HFFc6 (cell line): ENCODE results near the gene NRAP. TPM values are rescaled to one million over a fixed set of nuclear protein-coding genes. Genes with fewer than 3 reads are reported as not detected.

Experiments
- DNase-seq: peaks from one replicate; pipeline ENCODE4 v3.0.0-alpha.2; 2018
- H3K27ac Mint-ChIP-seq: 2 replicates; pipeline ENCODE4 v1.8.0; 2020; ENCODE audit warnings: mild to moderate bottlenecking, mixed read lengths
- H3K27me3 Mint-ChIP-seq: 2 replicates; pipeline ENCODE4 v1.8.0; 2021; ENCODE audit warnings: mild to moderate bottlenecking, moderate library complexity, mixed read lengths; ENCODE audit not compliant: insufficient read depth
- H3K36me3 Mint-ChIP-seq: 2 replicates; pipeline ENCODE4 v1.8.0; 2021; ENCODE audit warnings: low read depth, mixed read lengths
- H3K4me1 Mint-ChIP-seq: 2 replicates; pipeline ENCODE4 v1.8.0; 2020; ENCODE audit warnings: low read depth, mixed read lengths
- H3K4me3 Mint-ChIP-seq: 2 replicates; pipeline ENCODE4 v1.8.0; 2020; ENCODE audit warnings: mild to moderate bottlenecking, moderate library complexity, mixed read lengths
- H3K9me3 Mint-ChIP-seq: 2 replicates; pipeline ENCODE4 v1.8.0; 2020; ENCODE audit warnings: mild to moderate bottlenecking, mixed read lengths
- total RNA-seq, 6 experiments: library from RNA; stranded (reverse); fragmentation: NEBNext Ultra II Directional; extraction: Animal tissue kit (Norgen Biotek cat#: 25700); gene quantifications; 2 replicates in 1 of 6; 3 replicates in 5 of 6; pipeline ENCODE4 v1.2.3, GENCODE V29; 2021
- TF ChIP-seq, protein P1 (sequence below): fragments of 200-600 bp; sonication (generic); IDR thresholded peaks from 2 replicates; pipeline ENCODE4 v1.5.0; 2021; ENCODE audit warnings: antibody characterized with exemption, mild to moderate bottlenecking

The NRAP gene
- total RNA-seq, 6 experiments from 2014 or later, result not detected

DNA sequence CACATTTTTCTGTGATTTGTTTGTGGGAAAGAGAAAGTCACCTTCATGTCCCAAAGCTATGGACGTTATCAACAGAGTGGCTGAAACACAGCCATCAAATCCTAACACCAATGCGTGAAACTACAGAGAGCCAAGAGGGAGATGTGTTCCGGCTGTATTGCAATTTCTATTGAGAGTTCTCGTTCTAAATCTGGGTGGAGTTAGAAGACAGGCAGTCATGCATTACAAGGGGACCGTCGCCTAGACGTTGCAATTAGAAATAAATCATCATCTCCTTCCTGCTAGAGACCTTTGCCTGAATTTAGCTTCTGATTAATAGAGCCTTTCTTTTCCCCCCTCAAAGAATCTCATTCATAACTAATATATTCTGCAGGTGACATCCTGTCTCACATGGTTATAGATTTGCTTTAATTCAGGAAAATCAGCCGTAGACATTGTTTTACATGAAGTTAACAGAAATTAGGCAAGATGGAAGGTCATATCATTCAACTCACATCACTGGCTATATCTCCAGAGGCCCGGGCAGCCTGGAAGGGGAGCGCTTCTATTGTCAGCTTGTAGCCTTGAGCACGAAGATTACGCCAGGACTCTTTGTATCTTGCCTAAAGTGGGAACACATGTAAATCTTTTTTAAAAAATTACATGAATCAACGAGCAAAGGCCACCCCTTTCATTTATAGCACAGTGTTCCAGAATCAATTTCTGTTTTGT is 58.4 kb downstream of the NRAP start:
- Mint-ChIP-seq H3K27me3 (peaks cover 8% of the 10 kb centered on the region; the same call in 1 of the 2 replicates), H3K9me3 (peaks cover 17% of the 10 kb centered on the region), H3K36me3 (no peaks in the 10 kb centered on the region), H3K4me3 (no peak overlapping the region), H3K27ac (no peak overlapping the region), H3K4me1 (no peaks in the 10 kb centered on the region)
- TF ChIP-seq, protein P1, sequence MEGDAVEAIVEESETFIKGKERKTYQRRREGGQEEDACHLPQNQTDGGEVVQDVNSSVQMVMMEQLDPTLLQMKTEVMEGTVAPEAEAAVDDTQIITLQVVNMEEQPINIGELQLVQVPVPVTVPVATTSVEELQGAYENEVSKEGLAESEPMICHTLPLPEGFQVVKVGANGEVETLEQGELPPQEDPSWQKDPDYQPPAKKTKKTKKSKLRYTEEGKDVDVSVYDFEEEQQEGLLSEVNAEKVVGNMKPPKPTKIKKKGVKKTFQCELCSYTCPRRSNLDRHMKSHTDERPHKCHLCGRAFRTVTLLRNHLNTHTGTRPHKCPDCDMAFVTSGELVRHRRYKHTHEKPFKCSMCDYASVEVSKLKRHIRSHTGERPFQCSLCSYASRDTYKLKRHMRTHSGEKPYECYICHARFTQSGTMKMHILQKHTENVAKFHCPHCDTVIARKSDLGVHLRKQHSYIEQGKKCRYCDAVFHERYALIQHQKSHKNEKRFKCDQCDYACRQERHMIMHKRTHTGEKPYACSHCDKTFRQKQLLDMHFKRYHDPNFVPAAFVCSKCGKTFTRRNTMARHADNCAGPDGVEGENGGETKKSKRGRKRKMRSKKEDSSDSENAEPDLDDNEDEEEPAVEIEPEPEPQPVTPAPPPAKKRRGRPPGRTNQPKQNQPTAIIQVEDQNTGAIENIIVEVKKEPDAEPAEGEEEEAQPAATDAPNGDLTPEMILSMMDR, result no peak
- no peak for DNase-seq

DNA sequence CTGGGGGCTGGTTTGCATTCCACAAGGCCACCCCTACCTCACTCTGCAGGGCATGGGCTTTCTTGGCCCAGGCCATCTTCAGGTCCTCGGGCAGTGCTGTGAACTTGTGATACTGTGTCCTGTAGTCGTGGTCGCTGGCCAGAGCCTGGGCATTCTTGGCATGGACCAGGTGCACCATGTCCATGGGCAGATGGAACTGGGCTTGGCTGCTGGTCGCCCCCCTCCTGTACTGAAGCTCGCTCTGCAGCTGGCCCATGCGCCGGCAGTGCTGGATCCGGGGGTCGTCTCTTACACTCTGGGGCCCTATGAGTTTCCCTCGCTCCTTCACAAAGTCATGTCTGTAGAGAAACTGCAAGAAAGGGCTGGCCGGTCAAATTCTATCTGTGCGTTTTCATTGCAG is 59.3 kb downstream of the NRAP start:
- H3K27me3 Mint-ChIP-seq, result peaks cover 10% of the 10 kb centered on the region; the same call in 1 of the 2 replicates
- H3K9me3 Mint-ChIP-seq, result peaks cover 23% of the 10 kb centered on the region
- no peaks in the 10 kb centered on the region for H3K4me1 Mint-ChIP-seq
- DNase-seq, result no peak
- no peak overlapping the region for H3K4me3 Mint-ChIP-seq
- H3K36me3 Mint-ChIP-seq, result no peaks in the 10 kb centered on the region
- H3K27ac Mint-ChIP-seq, result no peak overlapping the region
- TF ChIP-seq, protein P1, result no peak

DNA sequence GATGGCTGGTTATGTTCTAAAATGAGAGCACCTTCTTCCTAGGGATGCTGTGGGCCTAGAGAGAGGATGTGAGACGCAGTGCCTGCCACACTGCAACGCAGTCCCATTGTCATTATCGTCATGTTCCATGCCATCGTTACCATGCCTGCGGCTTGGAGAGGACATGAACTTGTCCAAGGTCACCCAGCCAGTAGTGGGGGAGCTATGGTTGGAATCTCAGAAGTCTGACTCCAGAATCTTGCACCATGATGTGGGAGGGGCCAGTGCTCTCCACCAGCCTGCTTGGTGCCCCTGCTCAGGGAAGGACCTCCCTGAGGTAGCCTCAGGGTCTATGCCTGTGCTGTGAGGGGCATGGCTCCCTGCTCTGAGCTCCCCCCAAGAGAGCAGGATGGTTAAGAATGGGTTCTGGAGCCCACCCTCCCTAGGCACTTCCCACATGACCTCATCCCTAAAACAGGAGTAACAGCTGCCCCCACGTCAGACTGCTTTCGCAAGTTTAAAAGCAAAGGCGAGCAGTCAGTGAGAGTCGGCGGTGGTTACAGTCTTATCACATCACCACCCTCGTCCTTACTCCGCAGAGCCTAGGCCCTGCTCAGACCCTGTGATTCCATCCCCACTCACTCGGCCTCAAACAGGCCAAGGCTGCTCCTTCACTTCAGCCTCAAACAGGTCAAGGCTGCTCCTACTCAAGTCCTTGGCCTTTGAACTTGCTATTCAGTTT is 60.6 kb downstream of the NRAP start:
- H3K4me1 Mint-ChIP-seq, result no peaks in the 10 kb centered on the region
- DNase-seq, result no peak
- TF ChIP-seq, protein P1, result no peak
- no peak overlapping the region for H3K4me3 Mint-ChIP-seq
- H3K27me3 Mint-ChIP-seq, result peaks cover 12% of the 10 kb centered on the region; the same call in 1 of the 2 replicates
- no peaks in the 10 kb centered on the region for H3K36me3 Mint-ChIP-seq
- H3K27ac Mint-ChIP-seq, result no peak overlapping the region
- peaks cover 23% of the 10 kb centered on the region for H3K9me3 Mint-ChIP-seq

DNA sequence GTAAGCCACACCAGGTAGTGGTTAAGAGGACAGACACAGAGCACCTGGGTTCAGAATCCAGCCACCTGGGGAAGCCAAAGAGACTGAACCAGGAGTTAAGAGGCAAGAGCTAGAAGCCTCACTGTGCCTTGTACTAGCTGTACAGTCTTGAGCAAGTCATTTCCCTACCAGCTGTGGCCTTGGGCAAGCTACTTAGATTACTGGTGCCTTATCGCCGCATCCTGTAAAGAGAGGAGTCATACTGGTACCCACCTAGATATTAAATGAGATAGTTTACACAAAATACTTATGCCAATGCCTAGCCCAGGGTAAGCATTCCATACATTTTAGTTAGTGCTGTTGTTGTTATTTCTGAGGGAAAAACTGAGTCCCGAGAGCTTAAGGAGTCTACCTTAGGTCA is 63.3 kb downstream of the NRAP start:
- H3K27me3 Mint-ChIP-seq, result peaks cover 9% of the 10 kb centered on the region; the same call in 1 of the 2 replicates
- no peak overlapping the region for H3K27ac Mint-ChIP-seq
- H3K4me1 Mint-ChIP-seq, result no peaks in the 10 kb centered on the region
- peaks cover 23% of the 10 kb centered on the region for H3K9me3 Mint-ChIP-seq
- no peak for DNase-seq
- TF ChIP-seq, protein P1, result no peak
- H3K36me3 Mint-ChIP-seq, result no peaks in the 10 kb centered on the region
- no peak overlapping the region for H3K4me3 Mint-ChIP-seq

DNA sequence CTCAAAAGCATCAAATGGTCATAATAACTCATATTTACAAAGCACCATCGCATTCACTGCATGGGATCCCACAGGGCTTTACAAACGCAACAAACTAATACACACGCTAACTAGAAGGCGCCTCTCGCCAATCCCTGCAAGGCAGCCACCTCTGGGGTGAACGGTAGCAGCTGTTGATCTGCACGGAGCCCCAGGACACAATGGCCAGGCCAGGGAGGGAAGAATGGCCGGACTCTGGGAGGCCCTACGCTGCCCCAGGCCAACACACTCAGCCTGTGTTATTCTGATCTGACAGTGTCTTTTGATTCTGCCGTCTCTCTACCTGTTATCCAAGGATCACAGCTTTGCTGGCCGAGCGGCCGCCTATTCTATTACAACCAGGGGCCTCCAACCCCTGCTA is 69.2 kb downstream of the NRAP start:
- Mint-ChIP-seq H3K4me3 (no peak overlapping the region), H3K27ac (no peak overlapping the region), H3K9me3 (no peaks in the 10 kb centered on the region), H3K27me3 (peaks cover 34% of the 10 kb centered on the region), H3K36me3 (no peaks in the 10 kb centered on the region), H3K4me1 (no peaks in the 10 kb centered on the region)
- DNase-seq, result no peak
- TF ChIP-seq, protein P1, result no peak
